ENCODE measurements around the gene SMARCAL1. TPM values are rescaled to one million over a fixed set of nuclear protein-coding genes. Genes with fewer than 3 reads are reported as not detected.

Gene SMARCAL1
- total and polyA plus RNA-seq, 2 experiments from 2014 or later = 10.3 to 17.2 TPM

- ATAC-seq = no peak
- Histone ChIP-seq H3K36me3 (ENCODE audit: insufficient read depth) (peaks cover 16% of the 10 kb centered on the region), H3K27me3 (ENCODE audit: insufficient read depth) (no peaks in the 10 kb centered on the region), H4K20me1 (replicated peaks; ENCODE audit: insufficient read depth) (no peaks in the 10 kb centered on the region), H3K4me3 (no peak overlapping the region), H3F3A (replicated peaks; ENCODE audit: low read depth) (no peaks in the 10 kb centered on the region), H3K9me2 (ENCODE audit: insufficient read depth) (no peaks in the 10 kb centered on the region), H3K4me1 (ENCODE audit: insufficient read depth) (no peaks in the 10 kb centered on the region), H2AFZ (no peak overlapping the region), H3K27ac (ENCODE audit: low read depth) (no peak overlapping the region), H3K4me2 (no peak overlapping the region), H3K79me2 (replicated peaks; ENCODE audit: insufficient read depth) (no peaks in the 10 kb centered on the region)
- peaks cover 5% of the 10 kb centered on the region; the same call in 1 of the 3 replicates for H3K4me1 Mint-ChIP-seq
- no peak for DNase-seq (ENCODE audit: low spot score)
- H3K27ac Mint-ChIP-seq = no peak overlapping the region
- peaks cover 19% of the 10 kb centered on the region for H3K9me3 Mint-ChIP-seq
- H3K4me3 Mint-ChIP-seq = no peak overlapping the region
- no peaks in the 10 kb centered on the region for H3K27me3 Mint-ChIP-seq (ENCODE audit: insufficient read depth, low read depth, poor library complexity)
- TF ChIP-seq ZNF114 (CRISPR knock-in tag; IDR thresholded peaks at IDR 0.05) = no peak
- no peak for TF ChIP-seq EZH2 (IDR thresholded peaks at IDR 0.05; ENCODE audit: low read depth, unreplicated experiment)
- no peak for TF ChIP-seq ETS1 (IDR thresholded peaks at IDR 0.05)
- no peak for TF ChIP-seq ZNF462 (CRISPR knock-in tag; IDR thresholded peaks at IDR 0.05)
- TF ChIP-seq ZNF331 (CRISPR knock-in tag; IDR thresholded peaks at IDR 0.05; ENCODE audit: low read depth) = no peak
- no peak for TF ChIP-seq CTCF (conservative IDR thresholded peaks at IDR 0.05; ENCODE audit: low read depth in 2 of 2)
- TF ChIP-seq EZH2phosphoT487 (IDR thresholded peaks at IDR 0.05; ENCODE audit: unreplicated experiment) = no peak
- no peak for TF ChIP-seq POLR2AphosphoS5 (IDR thresholded peaks at IDR 0.05; ENCODE audit: low read depth)
- TF ChIP-seq STAT1 (IDR thresholded peaks at IDR 0.05; ENCODE audit: unreplicated experiment) = no peak
- TF ChIP-seq CREB1 (CRISPR knock-in tag; IDR thresholded peaks at IDR 0.05; ENCODE audit: low read depth) = no peak
- H3K36me3 Mint-ChIP-seq (ENCODE audit: low read depth) = peaks cover 62% of the 10 kb centered on the region
Measured at GRCh38 chr2:216425008-216425787, 12.9 kb downstream of the SMARCAL1 start.

Data from GM23338 (cell line).